ENCODE measurements around the gene FADD. TPM values are rescaled to one million over a fixed set of nuclear protein-coding genes. Genes with fewer than 3 reads are reported as not detected.
"Not testable (repeated sequence)": the region's sequence is repeated elsewhere in the genome, so short reads cannot be mapped to it uniquely, and the experiment has no call there.

Gene FADD
- total RNA-seq, 1 donor from 2014 or later: 57.4 TPM

GRCh38 chr11:70204466-70204799, 1.3 kb downstream of the FADD start:
- DNase-seq (ENCODE audit: low read depth): no peak

- peak; percentile 31 for DNase-seq (ENCODE audit: low read depth)
These were observed 2.1 kb downstream of the FADD start for GRCh38 chr11:70205049-70205725.

- no peak for DNase-seq (ENCODE audit: low read depth)
These were observed 2.7 kb downstream of the FADD start for GRCh38 chr11:70205766-70206165.

- DNase-seq (ENCODE audit: low read depth): no peak
These were observed 3.3 kb downstream of the FADD start for GRCh38 chr11:70206226-70206981.

- no peak for DNase-seq (ENCODE audit: low read depth)
These were observed 3.9 kb downstream of the FADD start for GRCh38 chr11:70206982-70207376.

GRCh38 chr11:70207531-70208131, 4.5 kb downstream of the FADD start:
- no peak for DNase-seq (ENCODE audit: low read depth)

GRCh38 chr11:70209391-70209912, 6.4 kb downstream of the FADD start:
- DNase-seq (ENCODE audit: low read depth): no peak

GRCh38 chr11:70210051-70210501, 7.0 kb downstream of the FADD start:
- peak; percentile 18 for DNase-seq (ENCODE audit: low read depth)

GRCh38 chr11:70210530-70210929, 7.4 kb downstream of the FADD start:
- peak; percentile 43 for DNase-seq (ENCODE audit: low read depth)

- peak; percentile 33 for DNase-seq (ENCODE audit: low read depth)
These were observed 9.2 kb downstream of the FADD start for GRCh38 chr11:70212227-70212811.

- DNase-seq (ENCODE audit: low read depth): not testable (repeated sequence)
These were observed 14.3 kb downstream of the FADD start for GRCh38 chr11:70217388-70217787.

- DNase-seq (ENCODE audit: low read depth): not testable (repeated sequence)
These were observed 15.0 kb downstream of the FADD start for GRCh38 chr11:70218076-70218475.

GRCh38 chr11:70220136-70220535, 17.0 kb downstream of the FADD start:
- no peak for DNase-seq (ENCODE audit: low read depth)

- no peak for DNase-seq (ENCODE audit: low read depth)
These were observed 17.8 kb downstream of the FADD start for GRCh38 chr11:70220920-70221319.

- DNase-seq (ENCODE audit: low read depth): no peak
These were observed 22.6 kb downstream of the FADD start for GRCh38 chr11:70225681-70226177.

- no peak for DNase-seq (ENCODE audit: low read depth)
These were observed 23.1 kb downstream of the FADD start for GRCh38 chr11:70226183-70226582.

- DNase-seq (ENCODE audit: low read depth): no peak
These were observed 23.9 kb downstream of the FADD start for GRCh38 chr11:70226967-70227366.

GRCh38 chr11:70229737-70230136, 26.6 kb downstream of the FADD start:
- no peak for DNase-seq (ENCODE audit: low read depth)

- DNase-seq (ENCODE audit: low read depth): no peak
These were observed 27.2 kb downstream of the FADD start for GRCh38 chr11:70230151-70230839.

GRCh38 chr11:70230840-70231710, 28.0 kb downstream of the FADD start:
- DNase-seq (ENCODE audit: low read depth): no peak

- no peak for DNase-seq (ENCODE audit: low read depth)
These were observed 29.9 kb downstream of the FADD start for GRCh38 chr11:70233034-70233433.
